ENCODE data around the gene SCN3B.

- TF ChIP-seq TAF1 (IDR thresholded peaks at IDR 0.05; ENCODE audit: borderline replicate concordance, low read depth, low read length): no peak
- no peak for TF ChIP-seq POLR2A (IDR thresholded peaks at IDR 0.05; ENCODE audit: low read depth, low read length)
Measured at GRCh38 chr11:123702696-123703095, 48.3 kb upstream of the SCN3B start.
